ENCODE measurements around the gene FAN1. TPM values are rescaled to one million over a fixed set of nuclear protein-coding genes. Genes with fewer than 3 reads are reported as not detected.
A peak's percentile ranks its signal among the peaks of the same experiment; 100 is the strongest.

Gene FAN1
- total RNA-seq, 2 donors from 2014 or later, result 23.8 to 26.1 TPM

- peaks cover 50% of the 10 kb centered on the region for H3K4me1 Mint-ChIP-seq (ENCODE audit: low read depth)
- DNase-seq (no peak), ATAC-seq (replicated peaks in 1 of 2) (no peak)
- peaks cover 0 to 9% of the 10 kb centered on the region in 2 donors for H3K36me3 Mint-ChIP-seq (ENCODE audit: insufficient read depth in 2 of 2)
- H3K9me3 Mint-ChIP-seq, result no peaks in the 10 kb centered on the region
- no peaks in the 10 kb centered on the region for H3K27me3 Mint-ChIP-seq (ENCODE audit: low read depth)
- no peak overlapping the region for H3K27ac Mint-ChIP-seq
- H3K4me3 Mint-ChIP-seq, result no peak overlapping the region
Measured at GRCh38 chr15:30984118-30984517, 80.4 kb downstream of the FAN1 start.

- H3K9me3 Mint-ChIP-seq, result no peaks in the 10 kb centered on the region
- H3K27ac Mint-ChIP-seq, result no peak overlapping the region
- peaks cover 49% of the 10 kb centered on the region for H3K4me1 Mint-ChIP-seq (ENCODE audit: low read depth)
- no peaks in the 10 kb centered on the region for H3K27me3 Mint-ChIP-seq (ENCODE audit: low read depth)
- ATAC-seq (replicated peaks in 1 of 2) (no peak), DNase-seq (no peak)
- peaks cover 0 to 8% of the 10 kb centered on the region in 2 donors for H3K36me3 Mint-ChIP-seq (ENCODE audit: insufficient read depth in 2 of 2)
- H3K4me3 Mint-ChIP-seq, result no peak overlapping the region
Measured at GRCh38 chr15:30984542-30984941, 80.8 kb downstream of the FAN1 start.

- no peak overlapping the region for H3K4me3 Mint-ChIP-seq
- H3K27me3 Mint-ChIP-seq (ENCODE audit: low read depth), result no peaks in the 10 kb centered on the region
- ATAC-seq (replicated peaks in 1 of 2) (no peak), DNase-seq (no peak)
- peaks cover 54% of the 10 kb centered on the region for H3K4me1 Mint-ChIP-seq (ENCODE audit: low read depth)
- H3K36me3 Mint-ChIP-seq (ENCODE audit: insufficient read depth in 2 of 2), result peaks cover 0 to 8% of the 10 kb centered on the region in 2 donors
- H3K27ac Mint-ChIP-seq, result no peak overlapping the region
- H3K9me3 Mint-ChIP-seq, result no peaks in the 10 kb centered on the region
Measured at GRCh38 chr15:30985081-30985531, 81.4 kb downstream of the FAN1 start.

GRCh38 chr15:30990036-30990435, 86.3 kb downstream of the FAN1 start:
- Mint-ChIP-seq H3K27me3 (ENCODE audit: low read depth) (no peaks in the 10 kb centered on the region), H3K4me1 (ENCODE audit: low read depth) (peaks cover 44% of the 10 kb centered on the region), H3K27ac (peak overlapping the region; percentile 96), H3K36me3 (ENCODE audit: insufficient read depth in 2 of 2) (no peaks in the 10 kb centered on the region), H3K9me3 (no peaks in the 10 kb centered on the region), H3K4me3 (peak overlapping the region; percentile 95 to 98)
- ATAC-seq (replicated peaks in 1 of 2) (no peak), DNase-seq (peak in 1 of 2 donors; percentile 6)

- H3K4me3 Mint-ChIP-seq, result peak overlapping the region; percentile 95 to 98
- peaks cover 38% of the 10 kb centered on the region for H3K4me1 Mint-ChIP-seq (ENCODE audit: low read depth)
- H3K27me3 Mint-ChIP-seq (ENCODE audit: low read depth), result no peaks in the 10 kb centered on the region
- no peaks in the 10 kb centered on the region for H3K36me3 Mint-ChIP-seq (ENCODE audit: insufficient read depth in 2 of 2)
- ATAC-seq (replicated peaks in 1 of 2), result peak in 1 of 2 donors; percentile 6
- H3K9me3 Mint-ChIP-seq, result no peaks in the 10 kb centered on the region
- no peak for DNase-seq
- peak overlapping the region; percentile 96 for H3K27ac Mint-ChIP-seq
Measured at GRCh38 chr15:30990446-30991254, 86.9 kb downstream of the FAN1 start.

GRCh38 chr15:30991255-30992235, 87.8 kb downstream of the FAN1 start, which contains the start of gene MTMR10:
TSS of gene MTMR10 (minus strand) at chr15:30991628. CDS start at chr15:30991506, 122 bp downstream.
- Mint-ChIP-seq H3K27ac (peak within 1 kb of the TSS; percentile 96), H3K36me3 (ENCODE audit: insufficient read depth in 2 of 2) (no peaks in the 10 kb centered on the region), H3K4me3 (peak within 1 kb of the TSS; percentile 95 to 98), H3K4me1 (ENCODE audit: low read depth) (peaks cover 35% of the 10 kb centered on the region), H3K9me3 (no peaks in the 10 kb centered on the region), H3K27me3 (ENCODE audit: low read depth) (no peaks in the 10 kb centered on the region)
- peak; percentile 95 to 96 for ATAC-seq (replicated peaks in 1 of 2)
- peak; percentile 79 to 84 for DNase-seq

- DNase-seq, result no peak
- no peaks in the 10 kb centered on the region for H3K9me3 Mint-ChIP-seq
- no peaks in the 10 kb centered on the region for H3K36me3 Mint-ChIP-seq (ENCODE audit: insufficient read depth in 2 of 2)
Measured at GRCh38 chr15:30992249-30992864, 88.6 kb downstream of the FAN1 start.

More at GRCh38 chr15:30992249-30992864, 88.6 kb downstream of the FAN1 start:
- Mint-ChIP-seq H3K27me3 (ENCODE audit: low read depth) (no peaks in the 10 kb centered on the region), H3K4me3 (peak overlapping the region; percentile 87 to 88), H3K27ac (peak overlapping the region; percentile 79), H3K4me1 (ENCODE audit: low read depth) (peaks cover 35% of the 10 kb centered on the region)
- ATAC-seq (replicated peaks in 1 of 2), result no peak

Other genes with a start within 250 kb of the FAN1 start
- 10 to 100 TPM; 22.3 to 24.3 TPM for gene MTMR10, start 87.7 kb downstream of the FAN1 start, total RNA-seq
- gene TRPM1, start 197.8 kb downstream of the FAN1 start, total RNA-seq, result not detected